Esophagus squamous epithelium (tissue), 5 donors: Measurements from ENCODE around the gene PRKACB. TPM values are rescaled to one million over a fixed set of nuclear protein-coding genes. Genes with fewer than 3 reads are reported as not detected.
"Not testable (repeated sequence)": the region's sequence is repeated elsewhere in the genome, so short reads cannot be mapped to it uniquely, and the experiment has no call there.

Experiments used
- DNase-seq: peaks from one replicate; lab custom pipeline; 2025; lab: John Stamatoyannopoulos, UW
- H3K27ac ChIP-seq, 4 donors: fragments of 200-600 bp; sonication (generic); one replicate each; pipeline ENCODE4 v1.5.1; 2016 to 2019; ENCODE audit warnings: mild to moderate bottlenecking in 1 of 4
- H3K27me3 ChIP-seq, 4 donors: fragments of 200-600 bp; sonication (generic); 1 replicate in 3 of 4; 2 replicates in 1 of 4; pipeline versions ENCODE4 v1.5.1 to v1.6.0; 2017 to 2021; ENCODE audit warnings: antibody characterized with exemption in 1 of 4
- H3K36me3 ChIP-seq, 3 donors: fragments of 200-600 bp; sonication (generic); one replicate each; pipeline ENCODE4 v1.5.1; 2016 to 2019
- H3K4me1 ChIP-seq, 3 donors: fragments of 200-600 bp; sonication (generic); one replicate each; pipeline ENCODE4 v1.5.1; 2017 to 2019
- H3K4me3 ChIP-seq, 4 donors: fragments of 200-600 bp; sonication (generic); 1 replicate in 3 of 4; 2 replicates in 1 of 4; pipeline ENCODE4 v1.5.1; 2016 to 2019; ENCODE audit warnings: mild to moderate bottlenecking in 2 of 4, moderate library complexity in 1 of 4
- H3K9me3 ChIP-seq, 3 donors: fragments of 200-600 bp; sonication (generic); one replicate each; pipeline ENCODE4 v1.5.1; 2016 to 2019
- CTCF ChIP-seq, 6 experiments: fragments of 450-650 bp in 4 of 6; fragments of 200-600 bp in 2 of 6; sonication (generic) in 2 of 6; IDR thresholded peaks; one replicate each; pipeline ENCODE4 v1.5.1; 2016 to 2019; ENCODE audit warnings: antibody characterized with exemption in 6 of 6, mild to moderate bottlenecking in 4 of 6, moderate library complexity in 4 of 6
- POLR2A ChIP-seq, 4 donors: fragments of 450-650 bp; IDR thresholded peaks; one replicate each; pipeline ENCODE4 v1.6.1; 2017; ENCODE audit warnings: antibody characterized with exemption in 4 of 4, mild to moderate bottlenecking in 4 of 4, moderate library complexity in 3 of 4
- WGBS, 2 donors: methylation state at CpG; one replicate each; pipeline ENCODE4 v1.1.5; 2018; 5-methylcytosine and 5-hydroxymethylcytosine counted together
- intact Hi-C: fragments of 100-400 bp; cut with DNase I; formaldehyde crosslinking; loops from one replicate; pipeline ENCODE4 v1.15.0; 2022
- small RNA-seq, 4 donors: library from RNA; depleted of rRNA; stranded (forward); fragments of <200 nt; gene quantifications; one replicate each; pipeline ENCODE3, GENCODE V24; 2016
- total RNA-seq, 4 donors: library from RNA; depleted of rRNA; stranded (reverse); fragments of >200 nt; gene quantifications; one replicate each; pipeline ENCODE4 v1.1.0, GENCODE V29; 2016
- donor health status: DM: yes; HTN: yes; CAD: no.

Gene PRKACB
- total RNA-seq, 4 donors from 2014 or later, result 3.7 to 18.3 (median 11.3) TPM

- intact Hi-C loops, result no loop called here
- WGBS, 2 donors, result 71 to 100% methylated on average over 1 of the region's 1 CpG
- H3K9me3 ChIP-seq, result peaks cover 0 to 7% (median 0%) of the 10 kb centered on the region in 3 donors
- H3K4me1 ChIP-seq, result no peaks in the 10 kb centered on the region
- TF ChIP-seq CTCF (IDR thresholded peaks at IDR 0.05) (no peak), POLR2A (IDR thresholded peaks at IDR 0.05) (no peak)
- DNase-seq, result no peak
- H3K27me3 ChIP-seq, result no peaks in the 10 kb centered on the region
- no peak overlapping the region for H3K27ac ChIP-seq
- no peak overlapping the region for H3K4me3 ChIP-seq
- H3K36me3 ChIP-seq, result no peaks in the 10 kb centered on the region
Measured at GRCh38 chr1:84282780-84283333, 138.8 kb downstream of the PRKACB start.

GRCh38 chr1:84283381-84283780 is 139.3 kb downstream of the PRKACB start:
- 65 to 72% methylated on average over 1 of the region's 1 CpG for WGBS, 2 donors

GRCh38 chr1:84286071-84286470 is 142.0 kb downstream of the PRKACB start:
- intact Hi-C loops, result no loop called here
- Histone ChIP-seq H3K36me3 (no peaks in the 10 kb centered on the region), H3K9me3 (peaks cover 0 to 19% (median 3%) of the 10 kb centered on the region in 3 donors), H3K4me1 (no peaks in the 10 kb centered on the region), H3K27ac (no peak overlapping the region), H3K4me3 (no peak overlapping the region), H3K27me3 (no peaks in the 10 kb centered on the region)
- no peak for TF ChIP-seq POLR2A (IDR thresholded peaks at IDR 0.05)
- TF ChIP-seq CTCF (IDR thresholded peaks at IDR 0.05), result no peak
- no peak for DNase-seq
- WGBS, 2 donors, result 50 to 53% methylated on average over 1 of the region's 1 CpG

More at GRCh38 chr1:84283381-84283780, 139.3 kb downstream of the PRKACB start:
- no peak for DNase-seq
- intact Hi-C loops, result no loop called here
- TF ChIP-seq CTCF (IDR thresholded peaks at IDR 0.05) (no peak), POLR2A (IDR thresholded peaks at IDR 0.05) (no peak)
- Histone ChIP-seq H3K4me3 (no peak overlapping the region), H3K27me3 (no peaks in the 10 kb centered on the region), H3K36me3 (no peaks in the 10 kb centered on the region), H3K9me3 (peaks cover 0 to 13% (median 3%) of the 10 kb centered on the region in 3 donors), H3K27ac (no peak overlapping the region), H3K4me1 (no peaks in the 10 kb centered on the region)

- 51 to 68% methylated on average over 3 of the region's 3 CpGs for WGBS, 2 donors
- H3K27ac ChIP-seq, H3K4me3 ChIP-seq, DNase-seq, H3K27me3 ChIP-seq, H3K4me1 ChIP-seq, H3K36me3 ChIP-seq, intact Hi-C loops: not testable (repeated sequence)
- H3K9me3 ChIP-seq, result peaks cover 0 to 19% (median 3%) of the 10 kb centered on the region in 3 donors
Measured at GRCh38 chr1:84287389-84287788, 143.3 kb downstream of the PRKACB start.

Small RNA genes lying within 50 kb of the gene (small RNA-seq; reads per million reads assigned to genes)
- gene AL450063.1 (0 reads per million in 4 donors), gene RF00410 (0 reads per million in 4 donors)

Other genes starting within 250 kb of the PRKACB start
- gene TTLL7, start 145.1 kb upstream of the PRKACB start, total RNA-seq, result 10 to 100 TPM in 1 of 4 donors, 1 to 10 TPM in 3; 3.0 to 15.1 (median 4.4) TPM
- gene SAMD13, start 157.4 kb downstream of the PRKACB start, total RNA-seq, result 1 to 10 TPM in 2 of 4 donors, under 1 TPM in 1, not detected in 1; 0.35 to 2.0 (median 1.3) TPM